Right forelimb (tissue), 1 donor: ENCODE measurements around the gene MXRA7.

Experiments
- DNase-seq: peaks from one replicate; pipeline ENCODE4 v3.0.0-alpha.2; 2018

Gene MXRA7

GRCh38 chr17:76695059-76695831 lies 15.5 kb downstream of the MXRA7 start:
- no peak for DNase-seq

- no peak for DNase-seq
Measured at GRCh38 chr17:76691379-76692191, 19.2 kb downstream of the MXRA7 start.

GRCh38 chr17:76690596-76691280 lies 20.0 kb downstream of the MXRA7 start:
- no peak for DNase-seq

- no peak for DNase-seq
Measured at GRCh38 chr17:76689859-76690258, 20.9 kb downstream of the MXRA7 start.

GRCh38 chr17:76688165-76688622 lies 22.6 kb downstream of the MXRA7 start:
- no peak for DNase-seq

- peak; percentile 70 for DNase-seq
Measured at GRCh38 chr17:76687298-76688164, 23.2 kb downstream of the MXRA7 start.

GRCh38 chr17:76686538-76687297 lies 24.0 kb downstream of the MXRA7 start:
- no peak for DNase-seq

- no peak for DNase-seq
Measured at GRCh38 chr17:76685846-76686245, 24.9 kb downstream of the MXRA7 start.

GRCh38 chr17:76685366-76685765 lies 25.4 kb downstream of the MXRA7 start:
- DNase-seq = no peak

GRCh38 chr17:76684756-76685155 lies 26.0 kb downstream of the MXRA7 start:
- DNase-seq = no peak

GRCh38 chr17:76683921-76684745 lies 26.6 kb downstream of the MXRA7 start:
- no peak for DNase-seq

GRCh38 chr17:76683011-76683755 lies 27.6 kb downstream of the MXRA7 start:
- DNase-seq = no peak

- no peak for DNase-seq
Measured at GRCh38 chr17:76682296-76682695, 28.5 kb downstream of the MXRA7 start.

GRCh38 chr17:76681222-76682137 lies 29.3 kb downstream of the MXRA7 start:
- no peak for DNase-seq

GRCh38 chr17:76679239-76679638 lies 31.5 kb downstream of the MXRA7 start:
- DNase-seq = no peak

- no peak for DNase-seq
Measured at GRCh38 chr17:76678330-76678729, 32.4 kb downstream of the MXRA7 start.

GRCh38 chr17:76677406-76677805 lies 33.4 kb downstream of the MXRA7 start:
- no peak for DNase-seq

- DNase-seq = no peak
Measured at GRCh38 chr17:76676629-76677028, 34.1 kb downstream of the MXRA7 start.

GRCh38 chr17:76675648-76676047 lies 35.1 kb downstream of the MXRA7 start:
- no peak for DNase-seq
